ENCODE results near the gene C1orf87.

DNA sequence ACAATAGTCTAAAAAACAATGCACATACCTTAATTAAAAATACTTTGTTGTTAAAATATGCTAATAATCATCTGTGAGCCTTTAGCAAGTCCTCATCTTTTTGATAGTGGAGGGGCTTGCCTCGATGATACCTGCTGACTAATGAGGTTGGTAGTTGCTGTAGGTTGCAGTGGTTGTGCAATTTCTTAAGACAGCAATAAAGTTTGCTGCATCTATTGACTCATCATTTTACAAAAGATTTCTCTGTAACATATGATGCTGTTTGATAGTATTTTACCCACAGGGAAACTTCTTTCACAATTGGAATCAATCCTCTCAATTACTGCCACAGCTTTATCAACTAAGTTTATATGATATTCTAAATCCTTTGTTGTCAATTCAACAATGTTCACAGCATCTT is 7.6 kb downstream of the C1orf87 start:
- TF ChIP-seq, protein P1, sequence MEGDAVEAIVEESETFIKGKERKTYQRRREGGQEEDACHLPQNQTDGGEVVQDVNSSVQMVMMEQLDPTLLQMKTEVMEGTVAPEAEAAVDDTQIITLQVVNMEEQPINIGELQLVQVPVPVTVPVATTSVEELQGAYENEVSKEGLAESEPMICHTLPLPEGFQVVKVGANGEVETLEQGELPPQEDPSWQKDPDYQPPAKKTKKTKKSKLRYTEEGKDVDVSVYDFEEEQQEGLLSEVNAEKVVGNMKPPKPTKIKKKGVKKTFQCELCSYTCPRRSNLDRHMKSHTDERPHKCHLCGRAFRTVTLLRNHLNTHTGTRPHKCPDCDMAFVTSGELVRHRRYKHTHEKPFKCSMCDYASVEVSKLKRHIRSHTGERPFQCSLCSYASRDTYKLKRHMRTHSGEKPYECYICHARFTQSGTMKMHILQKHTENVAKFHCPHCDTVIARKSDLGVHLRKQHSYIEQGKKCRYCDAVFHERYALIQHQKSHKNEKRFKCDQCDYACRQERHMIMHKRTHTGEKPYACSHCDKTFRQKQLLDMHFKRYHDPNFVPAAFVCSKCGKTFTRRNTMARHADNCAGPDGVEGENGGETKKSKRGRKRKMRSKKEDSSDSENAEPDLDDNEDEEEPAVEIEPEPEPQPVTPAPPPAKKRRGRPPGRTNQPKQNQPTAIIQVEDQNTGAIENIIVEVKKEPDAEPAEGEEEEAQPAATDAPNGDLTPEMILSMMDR (IDR thresholded peaks at IDR 0.05), result no peak
- TF ChIP-seq POLR2A (IDR thresholded peaks at IDR 0.05), result no peak

All from adrenal gland (tissue), 5 donors.